DMS 273 treated with DMSO at 0.1 percent for 48 hours (cell line): ENCODE data around the gene DOCK2.
"Not testable (repeated sequence)": the region's sequence is repeated elsewhere in the genome, so short reads cannot be mapped to it uniquely, and the experiment has no call there.

Experiments
- DNase-seq: peaks from one replicate; lab custom pipeline; 2025; lab: John Stamatoyannopoulos, UW

DOCK2 gene

GRCh38 chr5:169944115-169944514 lies 307.0 kb downstream of the DOCK2 start:
- no peak for DNase-seq

GRCh38 chr5:169944922-169945680 lies 308.0 kb downstream of the DOCK2 start:
- no peak for DNase-seq

DNA sequence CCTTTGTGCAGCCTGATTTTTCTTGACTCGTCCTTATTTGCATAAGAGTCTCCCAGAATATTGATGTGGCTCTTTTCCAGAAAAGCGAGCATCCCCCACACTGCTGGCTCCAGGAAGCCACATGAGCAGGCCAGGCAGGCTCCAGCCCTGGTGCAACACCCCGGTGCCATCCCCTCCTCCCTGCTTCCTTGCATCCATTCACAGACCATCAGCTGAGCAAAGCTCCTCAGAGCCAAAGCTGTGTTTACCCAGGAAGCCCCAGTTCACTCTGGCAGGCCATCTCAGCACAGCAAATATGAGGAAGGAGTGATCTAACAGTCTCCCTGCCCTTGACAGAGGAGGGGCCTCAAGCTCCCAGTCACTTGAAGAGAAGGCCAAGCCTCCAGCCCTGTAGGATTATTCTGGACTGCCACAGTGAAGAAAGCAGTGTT lies 308.8 kb downstream of the DOCK2 start:
- no peak for DNase-seq

GRCh38 chr5:169946743-169947295 lies 309.7 kb downstream of the DOCK2 start:
- no peak for DNase-seq

DNA sequence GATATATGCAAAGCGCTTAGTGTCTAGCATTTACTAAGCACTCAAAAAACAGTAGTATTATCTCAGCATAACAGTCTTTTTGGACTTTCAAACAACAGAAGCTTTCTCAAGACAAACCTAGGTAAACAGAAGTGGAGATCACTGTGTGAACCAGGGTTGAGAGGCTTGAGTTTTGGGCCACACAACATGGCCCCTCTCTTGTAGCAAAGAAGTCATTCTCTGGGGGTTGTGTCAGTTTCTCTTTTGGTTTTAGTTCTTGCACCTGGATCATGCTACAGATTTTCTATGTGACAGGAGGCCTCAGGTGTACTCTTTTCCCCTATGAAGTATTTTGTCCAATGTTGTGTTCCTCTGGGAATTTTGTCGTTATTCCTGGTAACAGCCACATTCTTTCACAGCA lies 313.3 kb downstream of the DOCK2 start:
- no peak for DNase-seq

GRCh38 chr5:169953196-169953595 lies 316.1 kb downstream of the DOCK2 start:
- not testable (repeated sequence) for DNase-seq

GRCh38 chr5:169954786-169955185 lies 317.7 kb downstream of the DOCK2 start:
- DNase-seq = peak; percentile 36

- no peak for DNase-seq
Measured at GRCh38 chr5:169956126-169956525, 319.1 kb downstream of the DOCK2 start.

GRCh38 chr5:169956756-169957155 lies 319.7 kb downstream of the DOCK2 start:
- DNase-seq = no peak

- no peak for DNase-seq
Measured at GRCh38 chr5:169958278-169958677, 321.2 kb downstream of the DOCK2 start.

- DNase-seq = no peak
Measured at GRCh38 chr5:169960659-169961058, 323.6 kb downstream of the DOCK2 start.

DNA sequence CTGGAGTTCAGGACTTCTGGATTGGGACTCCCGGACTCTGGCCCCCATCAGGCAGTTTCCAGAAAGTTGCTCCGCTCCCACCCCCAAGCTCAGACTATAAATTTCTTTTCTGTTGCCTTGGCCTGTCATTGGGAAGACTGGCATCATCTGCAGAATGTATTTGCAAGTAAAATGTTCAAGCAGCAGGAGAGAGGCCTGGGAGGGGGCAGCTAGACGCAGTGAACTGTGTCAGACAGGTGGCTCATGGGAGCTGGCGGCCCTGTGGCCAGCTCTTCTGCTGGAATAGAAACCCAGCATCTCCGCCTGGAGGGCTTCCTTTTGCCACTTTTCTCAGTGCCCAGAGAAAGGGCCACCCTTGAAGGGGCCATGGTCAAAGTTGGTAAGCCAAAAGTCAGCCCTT lies 327.2 kb downstream of the DOCK2 start:
- no peak for DNase-seq

DNA sequence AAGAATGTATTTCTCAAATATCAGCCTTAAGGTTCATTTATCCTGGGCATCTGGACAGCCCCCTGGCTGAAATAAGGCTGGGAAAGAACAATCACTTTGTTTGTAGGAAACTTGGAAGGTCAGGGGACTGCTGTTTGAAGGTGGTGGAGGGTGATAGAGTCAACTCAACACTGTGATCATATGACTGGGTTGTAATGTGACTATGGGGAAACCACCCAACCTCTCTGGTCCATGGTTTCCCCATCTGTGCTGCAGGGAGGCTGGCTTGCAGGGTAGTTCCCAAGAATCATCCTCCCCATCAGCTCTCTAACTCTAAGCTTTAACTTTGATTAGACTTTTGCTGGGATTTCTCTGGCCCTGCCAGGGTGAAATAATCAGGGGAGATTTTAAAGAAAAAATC lies 333.3 kb downstream of the DOCK2 start:
- no peak for DNase-seq

DNA sequence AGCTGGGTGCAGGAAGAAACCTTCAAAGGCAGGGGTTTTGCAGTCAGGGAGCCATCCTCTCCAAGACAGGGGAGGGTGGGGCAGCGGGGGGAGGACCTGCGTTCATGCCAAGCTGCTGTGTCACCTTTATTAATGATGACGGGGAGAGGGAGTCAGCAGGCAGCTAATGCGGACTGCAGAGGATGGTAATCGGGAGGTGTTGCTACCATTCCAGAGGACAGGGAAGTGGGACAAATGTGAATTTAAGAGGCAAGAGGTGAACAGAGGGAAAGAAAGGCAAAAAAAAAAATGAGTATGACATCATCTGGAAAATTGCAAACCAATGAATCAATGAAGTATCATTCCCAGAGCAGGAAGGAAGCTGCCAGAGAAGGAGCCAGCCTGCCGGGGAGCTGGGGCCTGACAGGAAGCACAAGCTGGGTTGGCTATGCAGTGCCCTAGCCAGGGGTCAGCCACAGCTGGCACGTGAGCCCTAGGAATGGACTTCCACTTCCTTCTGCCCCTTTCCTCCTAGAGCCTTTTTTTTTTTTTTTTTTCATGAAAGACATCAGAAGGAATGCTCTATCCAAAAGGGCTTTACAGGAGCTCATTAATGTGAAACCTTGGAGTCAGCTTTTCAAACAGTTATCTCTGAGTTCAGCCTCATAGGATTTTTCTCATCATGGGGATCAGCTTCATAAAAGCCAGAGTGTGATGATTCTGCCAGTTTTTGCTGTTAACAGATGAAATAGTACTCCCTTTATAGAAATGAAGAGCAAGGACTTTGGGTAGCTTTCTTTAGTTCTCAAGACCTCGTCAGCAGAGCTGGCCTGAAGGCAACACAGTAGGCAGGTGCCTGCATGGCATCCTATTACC lies 334.1 kb downstream of the DOCK2 start:
- no peak for DNase-seq

DNA sequence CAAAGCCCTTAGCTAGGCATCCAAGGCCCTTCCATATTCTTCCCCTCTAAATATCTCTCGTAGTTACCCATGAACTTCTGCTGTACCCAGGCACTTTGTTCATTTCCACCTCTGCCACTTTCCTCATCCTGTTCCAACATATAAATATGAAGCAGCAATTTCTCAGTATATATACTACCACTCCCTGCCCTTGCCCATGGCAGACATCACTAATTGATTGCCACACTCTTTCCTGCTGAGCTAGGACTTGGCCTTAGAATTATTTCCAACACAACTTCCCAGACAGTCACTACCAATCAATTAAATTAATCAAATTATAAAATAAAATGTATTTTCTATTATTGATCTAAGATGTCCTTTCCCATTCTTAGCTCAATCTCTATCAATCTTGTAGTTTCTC lies 334.7 kb downstream of the DOCK2 start:
- no peak for DNase-seq

DNA sequence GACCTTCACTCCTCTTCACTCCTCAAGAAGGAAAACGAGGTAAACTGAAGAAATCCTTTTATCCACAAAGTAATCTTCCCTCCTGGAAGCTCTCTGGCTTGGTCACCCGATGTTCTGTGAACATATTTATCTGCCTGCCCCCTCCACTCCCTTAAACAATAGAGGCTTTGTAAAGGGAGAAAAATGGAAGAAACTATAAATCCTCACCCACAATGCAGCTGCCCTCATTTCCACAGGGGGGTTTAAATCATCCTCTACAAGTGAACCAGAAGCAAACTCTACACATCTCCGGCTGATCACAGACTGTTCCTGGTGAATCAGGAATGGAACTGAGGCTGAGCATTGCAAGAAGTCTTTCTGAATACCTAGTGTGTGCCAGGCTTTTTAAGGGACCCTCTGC lies 336.0 kb downstream of the DOCK2 start:
- DNase-seq = no peak

- no peak for DNase-seq
Measured at GRCh38 chr5:169974121-169974770, 337.2 kb downstream of the DOCK2 start.

DNA sequence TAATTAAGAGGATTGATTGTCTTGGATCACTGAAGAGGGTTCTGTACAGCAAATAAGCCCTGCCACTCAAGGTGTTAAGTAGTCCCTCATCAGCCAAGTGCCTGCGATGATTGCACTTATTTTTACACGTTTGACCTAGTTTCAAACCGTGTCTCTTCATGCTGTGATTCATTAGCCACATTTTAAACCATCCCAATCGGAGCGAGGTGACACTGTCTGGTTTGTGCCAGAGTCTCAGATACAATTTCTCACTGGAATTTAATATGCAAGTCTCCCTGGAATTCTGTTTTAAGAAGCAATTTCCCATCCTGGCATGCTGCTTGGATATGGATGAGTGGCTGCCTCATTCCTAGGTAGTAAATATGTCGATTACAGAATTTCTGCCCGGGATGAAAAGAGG lies 341.6 kb downstream of the DOCK2 start:
- no peak for DNase-seq

DNA sequence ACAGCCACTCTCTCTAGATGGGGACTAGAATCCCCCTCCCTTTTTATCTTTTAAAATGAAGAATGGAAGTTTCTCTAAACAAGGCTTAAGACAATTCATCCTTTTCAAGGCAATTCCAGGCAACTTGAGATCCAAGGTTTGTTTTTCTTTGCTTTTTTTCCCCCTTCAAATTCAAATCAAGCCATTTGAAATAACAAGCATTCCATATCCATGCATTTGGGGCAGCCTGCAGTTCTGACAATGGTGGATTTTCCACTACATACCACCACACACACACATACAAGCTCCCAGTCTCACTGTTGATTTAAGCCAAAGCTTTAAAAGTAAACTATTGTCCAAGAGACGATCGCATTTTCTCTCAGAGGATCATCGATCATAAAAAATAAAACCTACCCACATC lies 342.8 kb downstream of the DOCK2 start:
- no peak for DNase-seq

DNA sequence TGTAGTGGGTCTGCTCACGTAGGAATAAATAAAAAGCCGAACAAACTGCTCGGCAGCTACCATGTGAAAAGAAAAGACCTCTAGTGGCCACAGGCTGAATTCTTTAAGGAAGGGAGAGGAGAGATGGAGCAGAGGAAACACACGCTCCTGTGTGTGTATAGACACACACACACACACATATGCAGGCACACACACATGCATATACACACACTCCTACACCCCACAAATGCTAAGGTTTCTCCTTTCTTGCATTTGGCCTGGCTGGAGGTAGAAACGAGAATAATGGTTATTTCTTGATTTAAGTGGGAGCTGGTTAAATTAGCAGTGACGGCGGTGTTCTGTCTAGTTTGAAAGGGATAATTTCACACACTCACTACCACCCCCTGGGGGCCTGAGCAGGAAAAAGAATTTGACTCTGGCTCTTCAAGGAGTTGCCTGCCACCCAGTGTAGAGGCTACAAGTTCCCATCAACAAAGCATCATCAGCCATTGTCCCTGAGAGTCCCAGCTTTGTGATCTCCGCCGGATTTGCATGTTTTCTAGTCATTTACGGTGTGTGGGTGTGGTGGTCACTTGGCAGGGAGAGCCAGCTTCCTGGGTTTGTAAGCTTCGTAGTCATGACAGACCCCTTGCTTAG lies 343.5 kb downstream of the DOCK2 start, which contains the start of gene INSYN2B:
Gene INSYN2B, minus strand, starts transcription at position 78 of the 636 bp plus-strand sequence. CDS start 96,597 bp downstream, outside the sequence.
- peak; percentile 68 for DNase-seq

DNA sequence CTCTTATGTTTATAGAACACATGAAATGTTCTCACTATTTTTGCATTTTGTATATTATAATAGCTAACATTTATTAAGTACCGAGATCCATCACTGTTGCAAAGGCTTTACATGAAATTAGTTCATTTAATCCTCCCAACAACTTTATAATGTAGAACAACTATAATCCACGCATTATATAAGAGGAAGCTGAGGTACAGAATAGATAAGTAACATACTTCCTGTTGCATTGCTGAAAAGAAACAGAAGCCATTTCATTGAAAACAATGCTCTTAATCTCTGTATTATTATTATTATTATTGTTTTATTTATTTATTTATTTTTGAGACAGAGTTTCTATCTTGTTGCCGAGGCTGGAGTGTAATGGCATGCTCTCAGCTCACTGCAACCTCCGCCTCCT lies 351.1 kb downstream of the DOCK2 start:
- DNase-seq = no peak

DNA sequence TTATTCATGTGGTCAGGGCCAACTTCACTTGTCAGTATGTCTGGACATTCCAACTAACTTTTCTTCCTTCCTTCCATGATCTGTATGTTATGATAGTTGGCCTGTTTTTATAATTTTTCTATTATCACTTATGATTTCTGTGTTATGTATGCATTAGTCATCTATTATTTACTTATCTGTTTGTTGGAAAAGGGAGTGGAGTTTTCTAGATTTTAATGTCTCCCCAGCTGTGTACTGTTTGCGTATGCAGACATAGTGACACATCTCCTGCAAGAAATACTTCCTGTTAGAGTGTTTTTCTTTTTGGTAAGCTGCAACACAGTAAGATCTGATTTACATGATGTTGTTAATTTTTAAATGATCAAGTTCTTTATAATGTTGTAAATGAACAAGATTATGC lies 351.9 kb downstream of the DOCK2 start:
- DNase-seq = no peak
